ENCODE data around the gene AP3S1.

GRCh38 chr5:115820846-115821245 lies 20.9 kb upstream of the AP3S1 start:
- TF ChIP-seq CTCF (IDR thresholded peaks at IDR 0.05), result no peak
- no peak for TF ChIP-seq POLR2A (IDR thresholded peaks at IDR 0.05)
- no peak for TF ChIP-seq EP300 (IDR thresholded peaks at IDR 0.05)
- TF ChIP-seq POLR2AphosphoS5 (IDR thresholded peaks at IDR 0.05), result no peak

Data from stomach (tissue), 4 donors.